H1 (cell line): ENCODE data around the gene PITRM1. TPM values are rescaled to one million over a fixed set of nuclear protein-coding genes. Genes with fewer than 3 reads are reported as not detected.

Source experiments
- CTCF ChIA-PET: fragments of 300-600 bp; sonication (Branson Sonifier 250); formaldehyde crosslinking; loops from one replicate; lab custom pipeline; 2021; ENCODE audit not compliant: partially characterized antibody; lab: Charles Lee
- POLR2A ChIA-PET: fragments of 300-600 bp; sonication (Branson Sonifier 250); formaldehyde crosslinking; loops from one replicate; lab custom pipeline; 2021; ENCODE audit warnings: inconsistent platforms; ENCODE audit not compliant: partially characterized antibody; lab: Charles Lee
- DNase-seq, 2 experiments: peaks; one replicate each; pipeline versions ENCODE4 v3.0.0 to v3.0.0-alpha.2; 2010 to 2022; ENCODE audit warnings: low spot score in 2 of 2, low read depth in 1 of 2, mixed read lengths in 1 of 2
- FAIRE-seq: peaks from 2 replicates; lab custom pipeline; 2011; peaks lifted over from hg19 to GRCh38; lab: Jason Lieb, UNC
- H2AFZ ChIP-seq: 2 replicates; pipeline ENCODE4 v1.8.1; 2012; ENCODE audit warnings: low read length, inconsistent platforms
- H2AK5ac ChIP-seq: 2 replicates; pipeline ENCODE4 v1.6.1; 2013; ENCODE audit warnings: low read depth, low read length
- H2BK120ac ChIP-seq: replicated peaks from 2 replicates; pipeline ENCODE3; 2013; ENCODE audit warnings: low read depth, low read length, inconsistent platforms
- H2BK12ac ChIP-seq: 2 replicates; pipeline ENCODE4 v1.6.1; 2013; ENCODE audit warnings: low read depth, low read length
- H2BK15ac ChIP-seq: 2 replicates; pipeline ENCODE4 v1.6.1; 2013; ENCODE audit warnings: low read length
- H2BK20ac ChIP-seq: 2 replicates; pipeline ENCODE4 v1.6.1; 2013; ENCODE audit warnings: low read length
- H2BK5ac ChIP-seq: 2 replicates; pipeline ENCODE4 v1.6.1; 2013; ENCODE audit warnings: low read depth, low read length
- H3K14ac ChIP-seq: 2 replicates; pipeline ENCODE4 v1.6.1; 2013; ENCODE audit warnings: inconsistent platforms; ENCODE audit not compliant: insufficient read length
- H3K18ac ChIP-seq: 2 replicates; pipeline ENCODE4 v1.6.1; 2013; ENCODE audit warnings: low read length; ENCODE audit errors: extremely low read depth
- H3K23ac ChIP-seq: 2 replicates; pipeline ENCODE4 v1.6.1; 2013; ENCODE audit warnings: inconsistent platforms; ENCODE audit not compliant: insufficient read length
- H3K23me2 ChIP-seq: 2 replicates; pipeline ENCODE4 v1.6.1; 2013; ENCODE audit warnings: low read depth, low read length
- H3K27ac ChIP-seq: 2 replicates; pipeline ENCODE4 v1.6.1; 2011; ENCODE audit warnings: low read depth, low read length, inconsistent platforms
- H3K27me3 ChIP-seq, 4 experiments: replicated peaks in 1 of 4; 1 replicate in 1 of 4; 2 replicates in 3 of 4; pipeline versions ENCODE4 v1.6.1 to v1.8.1; 2011 to 2013; ENCODE audit warnings: low read length in 3 of 4, mild to moderate bottlenecking in 3 of 4, inconsistent platforms in 2 of 4, mixed read lengths in 2 of 4, moderate library complexity in 1 of 4; ENCODE audit not compliant: control insufficient read depth in 3 of 4, insufficient read depth in 3 of 4; ENCODE audit errors: extremely low read depth in 1 of 4
- H3K36me3 ChIP-seq, 4 experiments: 2 replicates each; pipeline versions ENCODE4 v1.6.1 to v1.8.1; 2011 to 2013; ENCODE audit warnings: mild to moderate bottlenecking in 4 of 4, low read length in 3 of 4, moderate library complexity in 2 of 4, control low read depth in 1 of 4, inconsistent platforms in 1 of 4; ENCODE audit not compliant: insufficient read depth in 4 of 4, control insufficient read depth in 2 of 4
- H3K4ac ChIP-seq: replicated peaks from 2 replicates; pipeline ENCODE3; 2013; ENCODE audit warnings: low read length, low read depth, mixed read lengths, inconsistent platforms; ENCODE audit not compliant: insufficient read length
- H3K4me1 ChIP-seq, 4 experiments: replicated peaks in 1 of 4; 1 replicate in 1 of 4; 2 replicates in 3 of 4; pipeline versions ENCODE4 v1.6.1 to v1.8.1; 2011 to 2013; ENCODE audit warnings: low read length in 3 of 4, inconsistent platforms in 2 of 4, mixed read lengths in 1 of 4; ENCODE audit not compliant: insufficient read depth in 4 of 4, control insufficient read depth in 3 of 4
- H3K4me2 ChIP-seq, 2 experiments: 2 replicates each; pipeline versions ENCODE4 v1.6.1 to v1.8.1; 2011 to 2013; ENCODE audit warnings: low read depth in 2 of 2, low read length in 2 of 2, control low read depth in 1 of 2, inconsistent platforms in 1 of 2, mild to moderate bottlenecking in 1 of 2; ENCODE audit not compliant: insufficient read depth in 1 of 2
- H3K4me3 ChIP-seq, 4 experiments: fragments of 200-600, 300-600 bp in 1 of 4; sonication (generic), shearing (Covaris generic), sonication (Bioruptor Twin) in 1 of 4; 2 replicates each; pipeline versions ENCODE4 v1.5.1 to v1.8.1; 2011 to 2016; ENCODE audit warnings: low read length in 4 of 4, low read depth in 3 of 4, control low read depth in 2 of 4, inconsistent platforms in 2 of 4, mild to moderate bottlenecking in 2 of 4, mixed read lengths in 1 of 4, moderate library complexity in 1 of 4; ENCODE audit not compliant: insufficient read depth in 2 of 4; ENCODE audit errors: extremely low read depth in 1 of 4
- H3K56ac ChIP-seq: replicated peaks from 2 replicates; pipeline ENCODE3; 2013; ENCODE audit warnings: low read depth, mild to moderate bottlenecking, mixed read lengths, low read length, inconsistent platforms; ENCODE audit not compliant: insufficient read length
- H3K79me1 ChIP-seq: 2 replicates; pipeline ENCODE4 v1.6.1; 2013; ENCODE audit warnings: low read depth, low read length, control low read depth
- H3K79me2 ChIP-seq, 2 experiments: 2 replicates each; pipeline versions ENCODE4 v1.6.1 to v1.8.1; 2012 to 2013; ENCODE audit warnings: low read length in 2 of 2, mild to moderate bottlenecking in 2 of 2, inconsistent platforms in 1 of 2; ENCODE audit not compliant: insufficient read depth in 2 of 2, control insufficient read depth in 1 of 2
- H3K9ac ChIP-seq, 4 experiments: replicated peaks in 1 of 4; 1 replicate in 1 of 4; 2 replicates in 3 of 4; pipeline versions ENCODE4 v1.6.1 to v1.8.1; 2011 to 2013; ENCODE audit warnings: low read depth in 3 of 4, low read length in 3 of 4, control low read depth in 2 of 4, mild to moderate bottlenecking in 2 of 4, moderate library complexity in 2 of 4, inconsistent platforms in 1 of 4; ENCODE audit errors: extremely low read depth in 1 of 4
- H3K9me3 ChIP-seq, 2 experiments: 2 replicates each; pipeline versions ENCODE4 v1.6.1 to v1.8.1; 2012 to 2013; ENCODE audit warnings: mild to moderate bottlenecking in 2 of 2, moderate library complexity in 2 of 2, control low read depth in 1 of 2, inconsistent platforms in 1 of 2, low read depth in 1 of 2, low read length in 1 of 2, mixed read lengths in 1 of 2; ENCODE audit not compliant: insufficient read depth in 2 of 2
- H4K20me1 ChIP-seq, 2 experiments: replicated peaks in 1 of 2; 2 replicates each; pipeline versions ENCODE3 to v1.8.1; 2011 to 2013; ENCODE audit warnings: inconsistent platforms in 2 of 2, low read length in 2 of 2, mild to moderate bottlenecking in 1 of 2; ENCODE audit not compliant: insufficient read depth in 2 of 2, control insufficient read depth in 1 of 2
- H4K5ac ChIP-seq: 2 replicates; pipeline ENCODE4 v1.6.1; 2013; ENCODE audit warnings: low read length, low read depth, mixed read lengths, inconsistent platforms; ENCODE audit not compliant: insufficient read length
- H4K8ac ChIP-seq: 2 replicates; pipeline ENCODE4 v1.8.0; 2013; ENCODE audit warnings: mild to moderate bottlenecking, moderate library complexity, low read length, inconsistent platforms; ENCODE audit not compliant: insufficient read depth; ENCODE audit errors: extremely low read depth
- H4K91ac ChIP-seq: replicated peaks from 2 replicates; pipeline ENCODE3; 2013; ENCODE audit warnings: low read length, mixed read lengths, inconsistent platforms; ENCODE audit not compliant: insufficient read length
- GTF2F1 ChIP-seq: IDR thresholded peaks from 2 replicates; pipeline ENCODE4 v1.6.1; 2012; ENCODE audit warnings: low read depth, low read length, improper control_type of control experiment, borderline replicate concordance
- PHF8 ChIP-seq: fragments of 200-600 bp; sonication (generic); conservative IDR thresholded peaks from 2 replicates; pipeline ENCODE4 v1.7.1; 2012; ENCODE audit warnings: low read depth, mild to moderate bottlenecking, inconsistent platforms, low read length, moderate library complexity
- WGBS, 2 experiments: shearing (Covaris generic) in 1 of 2; methylation state at CpG; one replicate each; pipeline versions ENCODE4 v1.1.6 to v1.1.7; 2013 to 2015; ENCODE audit warnings: low lambda C conversion rate in 2 of 2, mixed read lengths in 2 of 2, inconsistent platforms in 1 of 2, low coverage in 1 of 2, missing lambda C conversion rate in 1 of 2; ENCODE audit not compliant: insufficient replicate concordance in 2 of 2, insufficient coverage in 1 of 2, insufficient read length in 1 of 2; ENCODE audit errors: extremely low coverage in 1 of 2, missing lambda C conversion rate in 1 of 2; 5-methylcytosine and 5-hydroxymethylcytosine counted together
- polyA plus RNA-seq, 7 experiments: library from polyadenylated mRNA; depleted of rRNA in 3 of 7; stranded (reverse) in 5 of 7; unstranded in 2 of 7; fragments of >200 nt in 5 of 7; fragments of 200-250 nt in 2 of 7; gene quantifications; 1 replicate in 5 of 7; 2 replicates in 1 of 7; 4 replicates in 1 of 7; pipeline versions ENCODE4 v1.2.1 to v1.2.3, GENCODE V29; 2011 to 2013; ENCODE audit warnings: missing spikeins in 2 of 7, mixed read lengths in 2 of 7
- total RNA-seq: library from RNA; stranded (reverse); fragmentation: NEBNext Ultra II Directional; extraction: Animal tissue kit (Norgen Biotek cat#: 25700); gene quantifications from 2 replicates; pipeline ENCODE4 v1.2.1, GENCODE V29; 2021

PITRM1 gene
- total and polyA plus RNA-seq, 2 of the 8 experiments (the other 6 are each of a cell fraction or from before 2014, with no cell fraction given) = 18.6 to 31.5 TPM

GRCh38 chr10:3193751-3194150, 21.2 kb upstream of the PITRM1 start:
- Histone ChIP-seq H2BK5ac (no peak overlapping the region), H2BK15ac (no peak overlapping the region), H4K5ac (no peak overlapping the region), H3K79me2 (no peaks in the 10 kb centered on the region), H4K20me1 (no peaks in the 10 kb centered on the region), H2AFZ (no peak overlapping the region), H3K79me1 (no peaks in the 10 kb centered on the region), H3K4me2 (no peak overlapping the region), H3K18ac (no peak overlapping the region), H3K27ac (no peak overlapping the region), H3K9ac (no peak overlapping the region), H2AK5ac (no peak overlapping the region), H2BK120ac (no peak overlapping the region), H4K8ac (no peak overlapping the region), H3K36me3 (no peaks in the 10 kb centered on the region), H2BK20ac (no peak overlapping the region; the same call in 1 of the 2 replicates), H3K14ac (no peak overlapping the region), H3K27me3 (peaks cover 0 to 3% (median under 1%) of the 10 kb centered on the region in 4 experiments; a peak in 1 of 7 replicates), H3K4ac (no peak overlapping the region), H3K4me1 (no peaks in the 10 kb centered on the region; a peak in 1 of 7 replicates), H3K56ac (no peak overlapping the region), H3K23ac (no peak overlapping the region), H3K23me2 (no peaks in the 10 kb centered on the region), H3K4me3 (no peak overlapping the region), H3K9me3 (no peaks in the 10 kb centered on the region), H4K91ac (no peak overlapping the region), H2BK12ac (0 out of 2 replicates have a peak overlapping the region, but pooled peaks have one; percentile 2)
- ChIA-PET CTCF (interaction anchor here (0.5 to 2.6 kb wide), 37 partner anchors 9 to 1583 kb away, joined by 3 to 18 read pairs (median 3); no protein-coding TSS in a partner anchor), POLR2A (interaction anchor here (1.3 kb wide), 1 partner anchor 21 kb away, joined by 3 read pairs; the partner anchor contains the start of gene PITRM1)
- WGBS, 2 experiments = 88% methylated on average over 6 of the region's 6 CpGs; no CpG with 5 or more reads in 1 of the 2 experiments
- DNase-seq = no peak
- no peak for TF ChIP-seq GTF2F1
- no peak for TF ChIP-seq PHF8
- no peak for FAIRE-seq
